ENCODE data around the gene PGGHG. TPM values are rescaled to one million over a fixed set of nuclear protein-coding genes. Genes with fewer than 3 reads are reported as not detected.
"Not testable (repeated sequence)": the region's sequence is repeated elsewhere in the genome, so short reads cannot be mapped to it uniquely, and the experiment has no call there.

Gene PGGHG
- total RNA-seq, 1 donor from 2014 or later, result 9.1 TPM

DNA sequence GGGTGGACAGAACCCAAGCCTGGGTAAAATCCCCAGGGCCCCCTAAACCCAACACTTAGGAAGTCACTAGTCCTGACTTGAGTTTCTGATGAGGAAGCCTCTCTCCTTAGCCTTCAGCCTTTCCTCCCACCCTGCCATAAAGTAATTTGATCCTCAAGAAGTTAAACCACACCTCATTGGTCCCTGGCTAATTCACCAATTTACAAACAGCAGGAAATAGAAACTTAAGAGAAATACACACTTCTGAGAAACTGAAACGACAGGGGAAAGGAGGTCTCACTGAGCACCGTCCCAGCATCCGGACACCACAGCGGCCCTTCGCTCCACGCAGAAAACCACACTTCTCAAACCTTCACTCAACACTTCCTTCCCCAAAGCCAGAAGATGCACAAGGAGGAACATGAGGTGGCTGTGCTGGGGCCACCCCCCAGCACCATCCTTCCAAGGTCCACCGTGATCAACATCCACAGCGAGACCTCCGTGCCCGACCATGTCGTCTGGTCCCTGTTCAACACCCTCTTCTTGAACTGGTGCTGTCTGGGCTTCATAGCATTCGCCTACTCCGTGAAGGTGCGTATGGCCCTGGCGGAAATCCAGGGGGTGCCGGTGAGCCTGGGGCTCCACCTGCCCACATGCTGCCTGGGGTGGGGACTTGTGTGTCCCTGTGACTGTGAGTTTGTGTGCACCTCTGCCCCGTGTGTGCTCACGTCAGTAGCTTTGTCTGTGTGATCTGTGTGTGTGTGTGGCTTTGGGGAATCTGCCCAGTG, 25.0 kb downstream of the PGGHG start, which contains the start of gene IFITM1:
TSS of gene IFITM1 (plus strand) at position 254 of the 767 bp plus-strand sequence. CDS start at position 385, 131 bp downstream.
- DNase-seq (ENCODE audit: low spot score), result peak; percentile 86

DNA sequence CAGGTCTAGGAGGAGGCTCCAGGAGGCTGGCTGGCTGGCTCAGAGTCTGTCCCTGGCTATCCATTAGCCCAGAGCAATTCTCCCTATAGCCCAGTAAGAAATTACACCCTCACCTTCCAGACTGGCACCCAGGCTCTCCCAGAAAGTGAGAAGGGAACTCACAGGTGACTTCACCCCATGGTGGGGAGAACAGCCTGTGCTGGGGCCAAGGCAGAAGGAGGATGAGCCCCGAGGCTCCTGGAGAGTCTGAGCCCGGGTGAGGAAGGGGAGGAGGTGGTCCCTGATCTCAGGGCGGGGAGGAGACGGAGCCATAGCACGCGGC, 25.6 kb downstream of the PGGHG start:
- not testable (repeated sequence) for DNase-seq (ENCODE audit: low spot score)

- DNase-seq (ENCODE audit: low spot score), result no peak
These were observed 26.1 kb downstream of the PGGHG start for GRCh38 chr11:315051-315481.

- DNase-seq (ENCODE audit: low spot score), result no peak
These were observed 26.6 kb downstream of the PGGHG start for GRCh38 chr11:315516-315994.

GRCh38 chr11:316031-316701, 27.2 kb downstream of the PGGHG start:
- no peak for DNase-seq (ENCODE audit: low spot score)

DNA sequence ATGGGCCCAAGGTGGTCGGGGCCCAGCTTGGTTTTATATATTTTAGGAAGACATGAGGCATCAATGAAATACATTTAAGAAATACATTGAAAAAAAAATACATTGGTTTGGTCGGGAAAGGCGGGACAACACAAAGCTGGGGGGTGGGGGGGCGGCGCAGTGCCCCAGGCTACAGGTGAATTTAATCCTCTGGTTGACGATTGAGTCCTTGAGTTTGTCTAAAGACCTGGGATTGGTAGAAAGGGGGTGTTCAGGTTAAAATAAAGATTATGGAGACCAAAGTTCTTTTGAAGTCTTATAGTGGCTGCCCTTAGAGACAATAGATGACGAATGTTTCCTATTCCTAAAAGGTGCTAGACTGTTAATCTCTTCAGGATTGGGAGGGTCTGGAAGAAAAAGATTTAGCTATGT, 28.0 kb downstream of the PGGHG start:
- no peak for DNase-seq (ENCODE audit: low spot score)

- not testable (repeated sequence) for DNase-seq (ENCODE audit: low spot score)
These were observed 28.9 kb downstream of the PGGHG start for GRCh38 chr11:317668-318404.

DNA sequence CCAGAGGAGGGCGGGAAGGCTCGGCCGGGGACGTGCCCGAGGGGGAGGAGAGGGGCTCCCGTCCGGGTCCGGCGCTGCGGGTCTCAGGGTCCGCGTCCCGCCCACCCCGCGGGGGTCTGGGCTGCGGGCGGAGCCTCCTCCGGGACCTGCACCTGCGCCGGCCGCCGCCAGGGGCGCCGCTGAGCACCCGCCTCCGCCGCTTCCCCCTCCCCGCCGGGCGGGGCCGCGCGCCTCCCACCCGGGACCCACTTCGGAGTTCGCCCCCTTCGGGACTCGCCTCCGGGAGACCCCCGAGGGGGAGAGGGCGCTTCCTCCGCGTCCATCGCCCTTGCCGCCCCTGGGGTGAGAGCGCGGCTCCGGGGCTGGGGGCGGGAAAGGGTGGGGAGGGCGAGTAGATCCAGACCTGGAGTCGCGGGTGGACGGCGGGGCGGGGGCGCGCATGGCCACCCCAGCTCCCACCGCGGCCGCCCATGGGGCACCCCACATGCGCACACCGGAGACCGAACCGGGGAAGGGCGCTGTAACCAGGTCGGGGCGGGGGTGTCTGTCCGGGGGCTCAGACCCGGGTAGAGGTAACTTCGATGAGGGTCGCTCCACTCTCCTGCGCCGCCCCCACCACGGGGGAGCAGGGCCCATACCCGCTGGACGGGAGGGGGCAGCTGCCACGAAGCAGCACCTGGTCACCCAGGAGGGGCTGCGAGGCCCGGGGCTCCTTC, 29.6 kb downstream of the PGGHG start:
- not testable (repeated sequence) for DNase-seq (ENCODE audit: low spot score)

DNA sequence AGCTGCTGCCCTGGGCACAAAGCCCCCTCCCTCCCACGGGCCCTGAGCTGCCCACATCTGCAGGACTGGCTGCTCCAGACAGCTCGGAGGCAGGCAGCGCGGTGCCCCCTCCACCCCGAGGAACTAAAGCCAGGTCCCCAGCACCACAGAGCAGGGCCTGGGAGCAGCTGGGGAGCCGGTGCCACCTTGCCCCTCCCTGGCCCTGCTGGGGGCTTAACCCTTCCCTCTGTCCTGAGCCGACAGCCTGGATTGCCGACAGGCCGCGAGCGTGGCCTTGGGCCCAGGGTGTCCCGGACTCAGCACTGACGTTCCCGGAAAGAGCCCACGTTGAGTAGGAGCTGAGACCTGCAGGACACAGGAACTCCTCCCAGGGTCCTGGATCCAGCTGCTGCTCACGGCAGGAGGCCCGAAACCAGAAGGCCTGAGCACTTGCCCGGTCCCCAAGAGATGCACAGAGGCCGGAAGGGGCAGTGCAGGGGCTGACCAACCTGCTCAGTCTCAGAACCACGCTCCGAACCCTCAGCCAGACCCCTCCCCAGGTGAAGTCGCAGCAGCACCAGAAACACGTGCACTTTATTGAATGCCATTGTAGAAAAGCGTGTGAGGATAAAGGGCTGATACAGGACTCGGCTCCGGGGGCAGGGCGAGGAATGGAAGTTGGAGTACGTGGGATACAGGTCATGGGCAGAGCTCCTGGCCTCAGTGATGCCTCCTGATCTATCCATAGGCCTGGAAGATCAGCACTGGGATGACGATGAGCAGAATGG, 30.4 kb downstream of the PGGHG start:
- DNase-seq (ENCODE audit: low spot score), result not testable (repeated sequence)

GRCh38 chr11:319888-320273, 31.0 kb downstream of the PGGHG start:
- DNase-seq (ENCODE audit: low spot score), result not testable (repeated sequence)

DNA sequence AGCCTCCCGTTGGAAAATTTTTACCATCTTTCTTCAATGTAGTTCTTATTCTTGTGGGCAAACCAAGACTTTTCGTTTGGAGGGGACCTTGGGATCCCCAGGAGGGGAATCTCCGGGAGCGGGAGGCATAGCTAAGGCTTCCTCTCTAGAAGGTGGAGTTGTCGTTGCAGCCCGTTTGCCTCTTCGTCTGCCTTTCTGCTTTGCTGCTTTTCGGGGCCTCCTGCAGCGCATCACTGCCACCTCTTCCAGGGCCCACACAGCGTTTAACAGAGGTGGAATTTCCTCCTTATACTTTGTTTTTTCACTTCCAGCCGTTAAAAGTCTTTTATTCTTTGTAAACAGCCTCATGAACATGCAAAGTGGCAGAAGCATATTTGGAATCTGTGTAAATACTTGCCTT, 35.2 kb downstream of the PGGHG start:
- DNase-seq (ENCODE audit: low spot score), result peak; percentile 46

- DNase-seq (ENCODE audit: low spot score), result peak; percentile 66
These were observed 35.9 kb downstream of the PGGHG start for GRCh38 chr11:324593-325517.

DNA sequence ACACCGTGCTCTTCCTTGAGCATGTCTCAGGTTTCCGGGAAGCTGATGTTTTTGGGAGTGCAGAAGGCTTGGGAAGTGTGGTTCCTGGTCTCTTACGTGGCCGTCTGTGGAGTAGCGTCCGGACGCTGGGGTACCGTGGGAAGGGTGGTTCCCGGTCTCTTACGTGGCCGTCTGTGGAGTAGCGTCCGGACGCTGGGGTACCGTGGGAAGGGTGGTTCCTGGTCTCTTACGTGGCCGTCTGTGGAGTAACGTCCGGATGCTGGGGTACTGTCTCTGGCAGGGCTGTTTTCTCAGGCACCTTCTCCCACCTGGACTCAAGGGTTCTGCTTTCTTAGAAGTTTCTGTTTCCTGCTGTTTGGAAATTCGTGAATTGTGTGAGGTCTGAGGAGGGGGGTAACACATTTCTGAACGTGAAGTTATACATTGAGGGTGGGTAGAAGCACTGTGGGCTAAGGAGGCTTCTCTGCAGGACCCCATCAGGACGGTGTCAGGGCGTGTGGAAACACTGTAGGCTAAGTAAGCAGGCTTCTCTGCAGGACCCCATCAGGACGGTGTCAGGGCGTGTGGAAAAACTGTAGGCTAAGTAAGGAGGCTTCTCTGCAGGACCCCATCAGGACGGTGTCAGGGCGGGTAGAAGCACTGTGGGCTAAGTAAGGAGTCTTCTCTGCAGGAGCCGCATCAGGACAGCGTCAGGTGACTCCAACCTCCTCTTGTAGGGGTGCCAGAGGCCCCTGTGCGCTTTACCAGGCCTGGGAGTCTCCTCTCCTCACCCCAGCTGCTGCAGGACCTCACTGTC, 37.1 kb downstream of the PGGHG start:
- peak; percentile 1 for DNase-seq (ENCODE audit: low spot score)

GRCh38 chr11:326592-326841, 37.6 kb downstream of the PGGHG start:
- no peak for DNase-seq (ENCODE audit: low spot score)

DNA sequence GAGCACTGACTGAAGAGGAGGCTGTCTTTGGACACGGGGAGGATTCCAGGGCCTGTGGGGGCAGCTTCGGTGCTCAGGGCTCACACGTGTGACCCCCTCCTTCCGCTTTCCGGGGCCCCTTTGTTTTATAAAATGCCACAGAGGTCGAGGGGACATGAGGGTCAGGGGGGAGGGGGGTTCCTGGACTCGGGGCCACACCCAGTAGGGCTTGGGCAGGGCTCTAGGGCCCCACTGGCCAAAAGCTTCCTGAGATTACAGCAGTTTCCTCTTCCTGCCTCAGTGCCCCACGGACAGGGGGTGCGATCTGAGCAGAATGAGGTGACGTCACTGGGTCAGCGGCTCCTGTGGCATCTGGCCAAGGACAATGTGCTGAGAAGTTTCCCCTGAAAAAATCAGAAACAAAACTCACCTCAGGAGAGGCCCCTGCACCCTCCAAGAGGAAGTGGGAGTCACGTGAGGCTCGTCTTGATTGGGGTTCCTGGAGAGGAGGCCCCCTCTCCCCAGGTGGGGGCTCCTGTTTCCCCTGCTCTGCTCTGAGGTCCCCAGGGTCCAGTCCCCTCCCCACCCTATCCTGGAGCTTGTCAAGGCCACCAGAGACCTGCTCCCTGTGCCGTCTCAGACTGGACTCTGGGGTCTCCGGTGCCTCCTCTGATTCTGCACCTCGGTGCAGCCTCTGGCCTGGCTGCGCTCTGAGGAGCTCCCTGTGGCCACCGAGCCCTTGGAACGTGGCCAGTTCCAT, 38.1 kb downstream of the PGGHG start:
- DNase-seq (ENCODE audit: low spot score), result peak; percentile 83

GRCh38 chr11:327581-327923, 38.6 kb downstream of the PGGHG start:
- no peak for DNase-seq (ENCODE audit: low spot score)

DNA sequence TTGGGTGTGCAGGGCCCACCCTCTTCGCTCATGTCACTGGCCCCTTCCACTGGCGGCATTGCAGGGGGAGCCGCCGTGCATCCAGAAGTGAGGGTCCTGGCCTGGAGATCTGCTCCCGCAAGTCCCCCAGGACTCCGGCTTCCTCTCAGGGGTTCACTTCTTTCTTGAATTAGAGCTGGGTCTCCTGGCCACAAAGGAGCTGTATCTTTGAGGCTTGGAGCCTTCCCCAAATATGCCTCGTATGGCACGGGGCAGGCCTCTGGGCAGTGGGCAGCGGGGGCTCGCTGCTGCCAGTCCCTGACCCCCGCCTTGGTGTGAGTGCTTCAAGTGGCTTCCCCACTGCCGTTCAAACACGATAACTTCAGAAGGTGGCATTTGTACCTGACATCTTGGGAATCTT, 39.1 kb downstream of the PGGHG start:
- no peak for DNase-seq (ENCODE audit: low spot score)

DNA sequence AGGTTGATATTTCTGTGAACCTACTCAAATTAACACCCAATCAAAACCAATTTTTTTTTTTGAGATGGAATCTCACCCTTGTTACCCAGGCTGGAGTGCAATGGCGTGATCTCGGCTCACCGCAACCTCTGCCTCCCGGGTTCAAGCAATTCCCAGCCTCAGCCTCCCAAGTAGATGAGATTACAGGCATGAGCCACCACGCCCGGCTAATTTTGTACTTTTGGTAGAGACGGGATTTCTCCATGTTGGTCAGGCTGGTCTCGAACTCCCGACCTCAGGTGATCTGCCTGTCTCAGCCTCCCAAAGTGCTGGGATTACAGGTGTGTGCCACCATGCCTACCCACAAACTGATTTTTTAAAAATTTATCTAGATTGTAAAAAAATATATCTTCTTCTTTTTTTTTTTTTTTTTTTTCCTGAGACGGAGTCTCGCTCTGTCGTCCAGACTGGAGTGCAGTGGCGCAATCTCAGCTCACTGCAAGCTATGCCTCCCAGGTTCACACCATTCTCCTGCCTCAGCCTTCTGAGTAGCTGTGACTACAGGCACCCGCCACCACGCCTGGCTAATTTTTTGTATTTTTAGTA, 39.7 kb downstream of the PGGHG start:
- peak; percentile 1 for DNase-seq (ENCODE audit: low spot score)
